HCT116 (cell line): ENCODE measurements around the gene P2RY14. TPM values are rescaled to one million over a fixed set of nuclear protein-coding genes. Genes with fewer than 3 reads are reported as not detected.
"Not testable (repeated sequence)": the region's sequence is repeated elsewhere in the genome, so short reads cannot be mapped to it uniquely, and the experiment has no call there.

Source experiments
- ATAC-seq: fragments of 200-7000 bp; cut with Tn5 transposase; 2 replicates; pipeline ENCODE4 v1.9.1; 2020; ENCODE audit warnings: mild to moderate bottlenecking, moderate library complexity
- BruUV-seq: library from RNA; stranded (reverse); fragments of 400-500 nt; replicated peaks from 2 replicates; lab custom pipeline; 2021; lab: Mats Ljungman, UMichigan
- CTCF ChIA-PET: fragments of 300-600 bp; sonication (Branson Sonifier 250); formaldehyde crosslinking; loops from one replicate; lab custom pipeline; 2021; ENCODE audit warnings: antibody characterized with exemption; lab: Charles Lee
- POLR2A ChIA-PET: fragments of 300-600, 350-600 bp; sonication (Branson Sonifier 250); formaldehyde crosslinking; loops from one replicate; lab custom pipeline; 2021; ENCODE audit warnings: antibody characterized with exemption; lab: Charles Lee
- RAD21 ChIA-PET, 2 experiments: fragments of 300-600 bp; sonication (Branson Sonifier 250); formaldehyde crosslinking; loops; one replicate each; lab custom pipeline; 2023; ENCODE audit warnings: low total read pairs in 2 of 2; ENCODE audit not compliant: uncharacterized antibody in 2 of 2, unreplicated experiment in 2 of 2, low non-redundant PET in 1 of 2; lab: Charles Lee
- DNase-seq: peaks from one replicate; pipeline ENCODE4 v3.0.0-alpha.2; 2010; ENCODE audit warnings: low read depth, low spot score
- H2AFZ ChIP-seq: fragments of 200-600 bp; shearing (Covaris generic), sonication (generic); 2 replicates; pipeline ENCODE4 v1.6.1; 2017; ENCODE audit warnings: low read depth, mixed run types, mixed read lengths, antibody characterized with exemption, low read length; ENCODE audit not compliant: poor library complexity, severe bottlenecking
- H3K27ac ChIP-seq: 2 replicates; pipeline ENCODE4 v1.5.1; 2012; ENCODE audit warnings: low read depth, low read length
- H3K27me3 ChIP-seq: fragments of 200-600 bp; sonication (generic); 2 replicates; pipeline ENCODE4 v1.6.1; 2016; ENCODE audit warnings: mixed run types, low read length, mixed read lengths; ENCODE audit not compliant: insufficient read depth
- H3K36me3 ChIP-seq, 2 experiments: fragments of 200-500 bp in 1 of 2; fragments of 200-600 bp in 1 of 2; sonication (Bioruptor generic) in 1 of 2; sonication (generic) in 1 of 2; 2 replicates each; pipeline versions ENCODE4 v1.5.1 to v1.6.1; 2014 to 2016; ENCODE audit warnings: low read length in 2 of 2, inconsistent platforms in 1 of 2, mixed read lengths in 1 of 2, mixed run types in 1 of 2; ENCODE audit not compliant: insufficient read depth in 2 of 2, control insufficient read depth in 1 of 2
- H3K4me1 ChIP-seq, 2 experiments: fragments of 200-600 bp in 1 of 2; sonication (generic) in 1 of 2; 2 replicates each; pipeline versions ENCODE4 v1.5.1 to v1.6.1; 2012 to 2017; ENCODE audit warnings: low read length in 2 of 2, inconsistent platforms in 1 of 2, mild to moderate bottlenecking in 1 of 2, mixed read lengths in 1 of 2, mixed run types in 1 of 2, moderate library complexity in 1 of 2; ENCODE audit not compliant: insufficient read depth in 2 of 2, control insufficient read depth in 1 of 2
- H3K4me2 ChIP-seq: fragments of 200-600 bp; sonication (generic); 2 replicates; pipeline ENCODE4 v1.6.1; 2017; ENCODE audit warnings: mixed run types, low read length, mixed read lengths
- H3K4me3 ChIP-seq, 2 experiments: fragments of 200-600 bp in 1 of 2; sonication (generic) in 1 of 2; replicated peaks in 1 of 2; 2 replicates each; pipeline ENCODE4 v1.5.1; 2011 to 2016; ENCODE audit warnings: low read length in 2 of 2, control low read depth in 1 of 2, low read depth in 1 of 2, mild to moderate bottlenecking in 1 of 2, mixed read lengths in 1 of 2, mixed run types in 1 of 2
- H3K79me2 ChIP-seq: fragments of 200-600 bp; sonication (generic); 2 replicates; pipeline ENCODE4 v1.6.1; 2017; ENCODE audit warnings: mild to moderate bottlenecking, mixed run types, low read length, moderate library complexity, mixed read lengths; ENCODE audit not compliant: insufficient read depth
- H3K9ac ChIP-seq: fragments of 200-600 bp; sonication (generic); 2 replicates; pipeline ENCODE4 v1.6.1; 2016; ENCODE audit warnings: low read length, mixed read lengths
- H3K9me2 ChIP-seq: fragments of 200-600 bp; sonication (generic), shearing (Covaris generic); 2 replicates; pipeline ENCODE4 v1.6.1; 2017; ENCODE audit warnings: mixed run types, mild to moderate bottlenecking, moderate library complexity; ENCODE audit not compliant: insufficient read depth
- H3K9me3 ChIP-seq, 2 experiments: fragments of 200-500 bp in 1 of 2; fragments of 200-600 bp in 1 of 2; sonication (Bioruptor generic) in 1 of 2; sonication (generic) in 1 of 2; 2 replicates each; pipeline ENCODE4 v1.6.1; 2014 to 2017; ENCODE audit warnings: low read length in 2 of 2, mixed read lengths in 2 of 2, inconsistent platforms in 1 of 2, low read depth in 1 of 2, mild to moderate bottlenecking in 1 of 2, mixed run types in 1 of 2, moderate library complexity in 1 of 2; ENCODE audit not compliant: control insufficient read depth in 1 of 2, insufficient read depth in 1 of 2
- H4K20me1 ChIP-seq: fragments of 200-600 bp; sonication (generic), shearing (Covaris generic); 2 replicates; pipeline ENCODE4 v1.6.1; 2017; ENCODE audit warnings: mixed run types, mild to moderate bottlenecking, moderate library complexity; ENCODE audit not compliant: insufficient read depth
- ATF3 ChIP-seq: IDR thresholded peaks from 2 replicates; pipeline ENCODE4 v1.6.1; 2012
- CEBPB ChIP-seq: IDR thresholded peaks from 2 replicates; pipeline ENCODE4 v1.6.1; 2012; ENCODE audit warnings: low read depth
- EGR1 ChIP-seq: IDR thresholded peaks from 2 replicates; pipeline ENCODE4 v1.6.1; 2012; ENCODE audit warnings: low read depth
- ELF1 ChIP-seq: IDR thresholded peaks from 2 replicates; pipeline ENCODE4 v1.6.1; 2012; ENCODE audit warnings: low read depth, borderline replicate concordance
- EZH2 ChIP-seq: fragments of 200-600 bp; sonication (generic); IDR thresholded peaks from 2 replicates; pipeline ENCODE4 v1.6.1; 2017; ENCODE audit warnings: antibody characterized with exemption, mixed run types
- FOSL1 ChIP-seq: IDR thresholded peaks from 2 replicates; pipeline ENCODE4 v1.6.1; 2012; ENCODE audit warnings: low read depth
- MAX ChIP-seq: IDR thresholded peaks from 2 replicates; pipeline ENCODE4 v1.6.1; 2012
- SRF ChIP-seq: IDR thresholded peaks from 2 replicates; pipeline ENCODE4 v1.6.1; 2012; ENCODE audit warnings: low read depth
- ZNF274 ChIP-seq: fragments of 200-500 bp; sonication (Bioruptor generic); IDR thresholded peaks from 2 replicates; pipeline ENCODE4 v1.6.1; 2014; ENCODE audit warnings: mild to moderate bottlenecking, low read depth, low read length, inconsistent platforms
- intact Hi-C: fragments of 100-400 bp; cut with micrococcal nuclease; formaldehyde crosslinking; loops from 2 replicates; pipeline ENCODE4 v1.10.0; 2022
- total RNA-seq: library from RNA; stranded (reverse); gene quantifications from one replicate; pipeline ENCODE4 v1.2.1, GENCODE V29; 2021; ENCODE audit not compliant: unreplicated experiment
- TF ChIP-seq, protein P1 (sequence below): IDR thresholded peaks from 2 replicates; pipeline ENCODE4 v1.6.1; 2012; ENCODE audit warnings: low read depth

P2RY14 gene
- total RNA-seq, 1 experiment from 2014 or later: not detected

DNA sequence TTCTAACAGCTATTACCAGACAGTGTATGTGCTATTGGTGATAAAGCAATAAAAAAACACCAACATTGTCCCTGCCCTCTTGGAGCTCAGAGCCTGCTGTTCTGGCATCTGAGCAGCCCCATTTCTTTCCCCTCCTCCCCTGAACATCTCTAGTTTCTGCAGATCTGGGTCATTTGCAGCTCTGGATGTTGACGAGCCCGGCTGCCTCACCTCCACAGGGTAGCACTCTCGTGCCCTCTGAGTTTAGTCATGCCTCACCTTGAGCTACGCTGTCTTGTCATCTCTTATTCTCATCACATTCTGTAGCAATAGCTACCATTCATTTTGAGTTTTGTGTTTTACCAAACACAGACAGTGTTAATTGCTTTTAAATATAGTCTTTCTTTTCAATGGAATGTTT lies 45.4 kb downstream of the P2RY14 start:
- Histone ChIP-seq H3K9ac (no peak overlapping the region), H3K4me3 (no peak overlapping the region), H3K9me3 (no peaks in the 10 kb centered on the region), H4K20me1 (no peaks in the 10 kb centered on the region), H2AFZ (no peak overlapping the region), H3K36me3 (no peaks in the 10 kb centered on the region), H3K4me2 (no peak overlapping the region), H3K27ac (no peak overlapping the region), H3K79me2 (no peaks in the 10 kb centered on the region), H3K4me1 (peaks cover 0 to 9% of the 10 kb centered on the region in 2 experiments; a peak in 2 of 4 replicates), H3K9me2 (no peaks in the 10 kb centered on the region), H3K27me3 (no peaks in the 10 kb centered on the region)
- ATAC-seq (no peak), DNase-seq (no peak)
- TF ChIP-seq ATF3: no peak
- TF ChIP-seq MAX: no peak
- TF ChIP-seq, protein P1, sequence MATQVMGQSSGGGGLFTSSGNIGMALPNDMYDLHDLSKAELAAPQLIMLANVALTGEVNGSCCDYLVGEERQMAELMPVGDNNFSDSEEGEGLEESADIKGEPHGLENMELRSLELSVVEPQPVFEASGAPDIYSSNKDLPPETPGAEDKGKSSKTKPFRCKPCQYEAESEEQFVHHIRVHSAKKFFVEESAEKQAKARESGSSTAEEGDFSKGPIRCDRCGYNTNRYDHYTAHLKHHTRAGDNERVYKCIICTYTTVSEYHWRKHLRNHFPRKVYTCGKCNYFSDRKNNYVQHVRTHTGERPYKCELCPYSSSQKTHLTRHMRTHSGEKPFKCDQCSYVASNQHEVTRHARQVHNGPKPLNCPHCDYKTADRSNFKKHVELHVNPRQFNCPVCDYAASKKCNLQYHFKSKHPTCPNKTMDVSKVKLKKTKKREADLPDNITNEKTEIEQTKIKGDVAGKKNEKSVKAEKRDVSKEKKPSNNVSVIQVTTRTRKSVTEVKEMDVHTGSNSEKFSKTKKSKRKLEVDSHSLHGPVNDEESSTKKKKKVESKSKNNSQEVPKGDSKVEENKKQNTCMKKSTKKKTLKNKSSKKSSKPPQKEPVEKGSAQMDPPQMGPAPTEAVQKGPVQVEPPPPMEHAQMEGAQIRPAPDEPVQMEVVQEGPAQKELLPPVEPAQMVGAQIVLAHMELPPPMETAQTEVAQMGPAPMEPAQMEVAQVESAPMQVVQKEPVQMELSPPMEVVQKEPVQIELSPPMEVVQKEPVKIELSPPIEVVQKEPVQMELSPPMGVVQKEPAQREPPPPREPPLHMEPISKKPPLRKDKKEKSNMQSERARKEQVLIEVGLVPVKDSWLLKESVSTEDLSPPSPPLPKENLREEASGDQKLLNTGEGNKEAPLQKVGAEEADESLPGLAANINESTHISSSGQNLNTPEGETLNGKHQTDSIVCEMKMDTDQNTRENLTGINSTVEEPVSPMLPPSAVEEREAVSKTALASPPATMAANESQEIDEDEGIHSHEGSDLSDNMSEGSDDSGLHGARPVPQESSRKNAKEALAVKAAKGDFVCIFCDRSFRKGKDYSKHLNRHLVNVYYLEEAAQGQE: no peak
- no peak for TF ChIP-seq SRF
- TF ChIP-seq CEBPB: no peak
- TF ChIP-seq EZH2: no peak
- TF ChIP-seq ELF1: no peak
- TF ChIP-seq ZNF274: no peak
- no peak for TF ChIP-seq FOSL1
- no peak for TF ChIP-seq EGR1
- ChIA-PET CTCF (no interaction called here), RAD21 (no interaction called here), POLR2A (no interaction called here)
- BruUV-seq: no TSS peak
- intact Hi-C loops: no loop called here

- H3K27ac ChIP-seq, H3K79me2 ChIP-seq, H3K9me3 ChIP-seq, CTCF ChIA-PET, RAD21 ChIA-PET, H3K9me2 ChIP-seq, ATAC-seq, POLR2A ChIA-PET, H3K36me3 ChIP-seq, DNase-seq, H3K4me2 ChIP-seq, intact Hi-C loops, H3K4me3 ChIP-seq, H4K20me1 ChIP-seq, H2AFZ ChIP-seq, H3K27me3 ChIP-seq, H3K9ac ChIP-seq, BruUV-seq: not testable (repeated sequence)
- peaks cover 0 to 15% of the 10 kb centered on the region in 2 experiments; a peak in 2 of 4 replicates for H3K4me1 ChIP-seq
Measured at GRCh38 chr3:151232403-151232802, 45.9 kb downstream of the P2RY14 start.
